MV-4-11 (cell line): ENCODE results near the gene SPTBN2.
"Not testable (repeated sequence)": the region's sequence is repeated elsewhere in the genome, so short reads cannot be mapped to it uniquely, and the experiment has no call there.

Source experiments
- DNase-seq: peaks from one replicate; lab custom pipeline; 2025; lab: John Stamatoyannopoulos, UW

The SPTBN2 gene

DNA sequence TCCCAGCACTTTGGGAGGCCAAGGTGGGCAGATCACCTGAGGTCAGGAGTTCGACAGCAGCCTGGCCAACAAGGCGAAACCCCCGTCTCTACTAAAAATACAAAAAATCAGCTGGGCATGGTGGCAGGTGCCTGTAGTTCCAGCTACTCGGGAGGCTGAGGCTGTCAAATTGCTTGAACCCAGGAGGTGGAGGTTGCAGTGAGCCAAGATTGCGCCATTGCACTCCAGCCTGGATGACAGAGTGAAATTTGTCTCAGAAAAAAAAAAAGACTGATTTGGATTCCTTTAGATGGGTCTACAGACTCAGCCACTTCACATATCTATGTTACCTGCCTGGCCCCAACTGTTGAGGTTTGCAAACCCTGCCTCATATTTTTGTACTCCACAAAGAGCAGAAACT is 4.8 kb downstream of the SPTBN2 start:
- DNase-seq: not testable (repeated sequence)

DNA sequence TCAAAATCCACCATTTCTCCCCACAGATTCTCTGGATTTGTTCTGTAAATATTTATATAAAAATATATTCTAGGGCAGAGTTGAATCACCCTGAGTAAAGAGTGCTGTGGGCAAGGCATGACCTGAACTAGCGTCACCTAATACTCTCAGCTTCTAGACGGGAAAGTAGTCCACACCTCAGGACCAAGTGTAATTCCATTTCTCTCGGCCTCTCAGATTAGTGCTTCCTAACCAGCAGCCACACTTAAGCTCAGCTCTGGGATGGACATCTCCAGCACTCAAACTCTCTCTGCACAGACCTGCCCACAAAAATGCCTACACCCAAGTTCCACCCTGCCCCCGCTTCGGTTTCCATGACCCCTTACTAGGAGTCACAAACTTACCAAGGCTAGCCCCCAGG is 5.3 kb downstream of the SPTBN2 start:
- no peak for DNase-seq

GRCh38 chr11:66722745-66723651 is 6.0 kb downstream of the SPTBN2 start:
- DNase-seq: no peak

DNA sequence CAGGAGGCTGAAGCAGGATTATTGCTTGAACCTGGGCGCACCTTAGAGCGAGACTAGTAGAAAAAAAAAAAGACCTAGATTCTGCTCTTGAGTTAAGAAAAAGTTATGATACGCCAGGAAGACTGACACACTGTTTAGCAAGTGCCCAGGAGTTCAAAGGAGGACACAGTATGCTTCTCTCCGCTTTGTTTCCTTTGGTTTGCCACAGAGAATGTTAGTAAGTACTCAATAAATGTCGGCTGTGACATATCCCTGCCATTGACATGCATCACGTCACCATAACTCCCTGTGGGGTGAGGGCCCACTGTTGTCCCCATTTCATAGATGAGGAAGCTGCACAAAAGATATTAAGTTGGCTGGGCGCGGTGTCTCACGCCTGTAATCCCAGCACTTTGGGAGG is 7.1 kb downstream of the SPTBN2 start:
- no peak for DNase-seq

DNA sequence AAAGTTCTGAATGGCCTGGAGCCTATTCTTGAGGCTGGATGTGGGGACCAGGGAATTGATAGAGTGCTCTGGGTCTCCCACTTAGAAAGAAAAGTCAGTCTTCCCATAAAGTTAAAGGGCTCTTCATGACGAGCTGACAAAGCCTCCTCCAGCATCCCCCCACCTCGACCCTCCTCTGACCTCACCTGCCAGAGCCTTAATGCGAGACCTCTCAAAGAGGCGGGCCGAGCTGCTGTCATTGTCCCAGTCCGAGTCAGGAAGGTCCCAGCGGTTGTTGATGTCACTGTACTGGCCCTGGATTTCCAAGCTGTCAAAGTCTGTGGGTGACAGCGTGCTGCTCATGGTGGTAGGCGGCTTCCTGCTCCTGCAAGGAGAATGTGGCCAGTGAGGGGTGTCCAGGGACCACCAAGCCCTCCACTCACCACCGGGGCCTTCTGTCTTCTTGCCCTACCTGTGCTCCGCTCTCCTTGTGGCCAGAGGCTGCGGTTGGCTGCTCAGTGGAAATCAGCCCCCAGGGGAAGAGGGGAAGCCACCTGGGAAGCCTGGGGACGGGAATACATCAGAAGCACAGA is 8.0 kb downstream of the SPTBN2 start:
- DNase-seq: no peak

GRCh38 chr11:66720223-66720898 is 8.7 kb downstream of the SPTBN2 start:
- peak; percentile 31 for DNase-seq

GRCh38 chr11:66719111-66719872 is 9.7 kb downstream of the SPTBN2 start:
- no peak for DNase-seq

DNA sequence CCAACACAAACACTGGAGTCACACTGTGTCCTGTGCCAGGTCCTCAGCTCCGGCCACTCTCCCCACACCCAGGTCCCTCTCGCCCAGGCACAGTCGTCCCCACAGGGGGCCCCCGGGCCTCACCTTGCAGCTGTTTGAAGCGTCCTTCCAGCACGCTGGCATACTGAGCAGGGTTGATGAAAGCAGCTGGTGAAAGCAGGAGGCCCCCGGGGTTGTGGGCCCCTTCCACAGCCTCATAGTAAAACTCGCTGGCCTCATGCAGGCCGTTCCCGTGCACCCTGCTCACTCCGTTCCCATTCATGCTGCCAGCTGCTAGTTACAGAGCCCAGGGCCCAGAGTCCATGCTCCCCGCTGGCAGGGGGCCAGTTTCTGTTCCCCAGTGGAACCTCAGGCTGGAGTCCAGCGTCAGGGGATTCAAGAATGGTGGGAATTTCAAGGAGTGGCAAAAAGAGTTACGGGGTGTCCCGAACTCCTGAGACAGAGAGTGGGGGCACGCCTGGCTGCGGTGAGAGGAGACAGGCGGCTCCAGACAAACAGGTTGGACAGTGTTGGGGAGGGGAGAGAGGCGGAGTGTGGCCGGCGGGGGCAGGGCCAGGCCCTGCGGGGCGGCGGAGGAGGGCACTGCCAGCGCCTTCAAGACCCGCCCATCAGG is 10.6 kb downstream of the SPTBN2 start:
- DNase-seq: no peak

GRCh38 chr11:66717925-66718319 is 11.1 kb downstream of the SPTBN2 start:
- no peak for DNase-seq

- peak; percentile 47 for DNase-seq
Measured at GRCh38 chr11:66716996-66717395, 12.0 kb downstream of the SPTBN2 start.

DNA sequence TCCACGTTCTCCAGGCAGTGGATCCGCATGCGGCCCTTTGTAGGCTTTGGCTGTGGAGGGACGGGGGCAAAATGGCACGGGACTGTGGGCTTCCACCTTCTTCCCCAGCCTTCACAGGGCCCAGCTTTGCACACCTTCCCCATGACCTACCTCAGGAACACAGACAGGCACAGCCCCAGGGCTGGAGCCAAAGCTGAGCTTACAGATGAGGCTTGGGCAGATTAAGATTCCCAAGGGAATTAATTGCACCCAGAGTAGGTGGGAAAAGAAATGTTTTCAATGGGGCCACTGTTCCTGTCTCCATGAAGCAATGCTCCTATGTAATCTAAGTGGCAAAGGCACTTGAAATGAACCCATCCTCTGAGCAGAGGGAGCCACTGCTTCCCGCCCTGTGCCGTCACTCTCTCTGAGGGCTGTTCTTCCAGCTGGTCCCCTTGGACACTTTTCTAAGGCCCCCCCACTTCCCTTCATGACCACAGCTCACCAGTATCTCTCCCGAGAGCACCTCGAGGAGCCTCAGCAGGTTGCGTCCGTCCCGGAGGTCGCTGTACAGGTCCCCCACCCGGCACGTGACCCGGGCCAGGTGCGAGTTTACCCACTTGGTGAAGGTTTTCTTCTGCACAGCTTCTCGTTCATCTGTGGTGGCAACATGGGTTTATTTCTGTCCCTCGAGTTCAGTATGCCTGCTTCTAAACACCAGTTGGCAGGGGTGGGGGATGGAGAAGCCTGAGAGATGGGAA is 13.5 kb downstream of the SPTBN2 start:
- no peak for DNase-seq

DNA sequence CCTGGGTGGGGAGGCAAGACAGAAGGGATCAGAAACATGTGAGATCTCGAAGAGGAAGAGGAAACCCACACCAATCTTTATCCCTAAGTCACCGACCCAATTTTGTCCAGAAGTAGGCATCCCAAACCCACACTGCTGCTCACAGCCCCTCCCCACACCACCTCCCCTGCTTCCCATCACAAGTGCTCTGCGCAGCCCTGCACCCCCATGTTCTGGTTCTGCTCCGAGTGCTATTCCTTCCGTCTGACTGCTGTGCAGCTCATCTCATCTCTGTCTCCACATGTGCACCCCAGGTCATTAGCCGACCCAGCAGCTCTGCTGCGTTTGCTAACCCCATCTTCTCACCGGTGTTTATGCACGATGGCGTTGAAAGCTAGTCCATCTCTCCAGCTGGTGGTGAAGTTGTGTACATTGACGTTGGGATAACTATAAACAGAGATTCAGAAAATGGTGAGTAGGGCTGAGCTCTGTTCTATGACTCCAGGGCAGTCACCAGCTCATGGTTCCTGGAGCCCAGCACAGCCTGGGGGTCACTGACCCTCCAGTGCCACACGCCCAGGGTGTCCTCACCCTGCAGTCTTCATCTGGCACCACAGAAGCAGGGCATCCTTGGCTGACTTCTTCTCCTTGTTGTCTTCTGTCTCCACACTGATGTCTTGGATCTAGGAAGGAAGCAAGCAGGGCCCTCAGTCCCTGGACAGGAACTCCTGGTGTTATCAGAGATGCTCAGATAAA is 15.1 kb downstream of the SPTBN2 start:
- no peak for DNase-seq

DNA sequence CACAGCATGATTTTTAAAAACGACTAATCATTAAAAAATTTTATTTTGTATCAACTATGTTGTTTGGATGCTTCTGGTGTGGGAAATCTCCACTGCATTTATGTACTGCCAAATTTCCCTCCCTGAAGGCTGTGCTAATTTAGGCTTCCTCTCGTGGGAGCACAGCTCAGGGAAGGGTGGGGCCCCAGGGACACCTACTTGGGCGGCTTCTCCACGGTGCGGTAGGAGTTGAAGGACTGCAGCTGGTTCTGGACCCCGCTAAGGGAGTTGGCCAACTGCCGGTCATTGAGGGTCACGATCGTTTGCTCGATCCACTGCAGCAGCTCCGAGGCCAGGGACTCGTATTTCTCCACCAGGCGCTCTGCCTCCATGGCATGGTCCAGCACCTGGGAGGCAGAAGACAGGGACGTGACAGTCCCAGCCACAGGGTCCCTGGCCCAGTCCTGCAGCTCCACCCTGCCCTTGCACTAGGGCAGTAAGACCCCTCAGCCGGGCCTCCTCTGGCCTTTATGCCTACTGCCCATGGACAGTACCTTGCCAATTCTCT is 18.6 kb downstream of the SPTBN2 start:
- no peak for DNase-seq

DNA sequence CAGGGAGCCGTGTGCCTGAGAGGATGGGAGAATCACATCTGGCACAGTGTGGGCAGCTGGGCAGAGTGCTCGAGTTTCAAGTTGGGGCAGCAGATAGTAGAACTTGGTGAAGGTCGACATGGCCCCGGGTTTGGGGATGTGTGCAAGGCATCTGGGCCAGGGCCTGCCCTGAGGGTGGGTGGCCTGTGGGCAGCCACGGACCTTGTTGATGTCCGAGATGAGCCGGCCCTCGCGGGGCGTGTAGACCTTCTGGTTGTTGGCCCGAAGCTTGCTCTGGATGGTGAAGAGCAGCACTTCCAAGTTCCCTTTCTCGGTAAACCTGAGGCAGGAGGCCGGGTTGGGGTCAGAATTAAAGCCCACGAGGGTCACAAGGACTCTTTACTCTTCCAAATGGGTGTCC is 20.3 kb downstream of the SPTBN2 start:
- no peak for DNase-seq

DNA sequence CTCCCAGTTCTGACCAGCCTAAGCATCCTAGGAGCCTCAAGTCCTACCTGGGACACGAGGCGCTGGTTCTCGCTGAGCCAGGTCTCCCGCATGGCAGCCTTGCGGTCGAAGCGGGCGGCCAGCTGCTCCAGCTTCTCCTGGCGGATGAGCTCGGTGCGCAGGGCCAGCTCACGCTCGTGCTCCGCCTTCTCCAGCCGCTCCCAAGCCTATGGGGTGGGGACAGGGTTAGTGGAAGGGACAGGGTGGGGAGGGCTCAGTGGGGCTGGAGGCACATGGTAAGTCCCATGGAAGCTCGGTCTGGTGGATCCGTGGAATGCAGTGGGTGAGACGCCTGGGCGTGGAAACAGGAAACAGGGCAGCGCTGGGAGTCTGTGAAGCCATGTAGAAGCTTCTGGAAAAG is 20.9 kb downstream of the SPTBN2 start:
- no peak for DNase-seq

- no peak for DNase-seq
Measured at GRCh38 chr11:66707486-66707885, 21.5 kb downstream of the SPTBN2 start.

DNA sequence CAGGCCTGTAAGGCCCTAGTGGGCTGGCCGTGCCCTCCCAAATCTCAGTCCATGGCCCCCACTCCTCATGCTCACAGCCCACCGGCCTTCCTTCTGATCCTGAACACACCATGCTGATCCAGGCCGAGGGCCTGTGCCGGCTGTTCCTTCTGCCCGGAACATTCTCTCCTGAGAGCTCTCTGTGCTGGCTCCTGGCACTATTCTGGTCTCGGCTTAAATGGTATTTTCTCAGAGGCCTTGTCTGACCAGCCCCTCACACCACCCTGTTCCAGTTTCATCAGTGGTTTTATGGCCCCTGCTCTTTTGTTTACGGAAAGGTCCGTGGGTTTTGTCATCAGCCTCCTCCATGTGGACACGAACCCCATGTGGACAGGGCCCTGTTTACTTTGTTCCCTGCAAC is 22.0 kb downstream of the SPTBN2 start:
- no peak for DNase-seq

- DNase-seq: no peak
Measured at GRCh38 chr11:66705587-66706335, 23.3 kb downstream of the SPTBN2 start.

- no peak for DNase-seq
Measured at GRCh38 chr11:66704659-66705360, 24.2 kb downstream of the SPTBN2 start.
